HepG2 (cell line): ENCODE measurements around the gene ABCF1. TPM values are rescaled to one million over a fixed set of nuclear protein-coding genes. Genes with fewer than 3 reads are reported as not detected.

Experiments used
- BCLAF1 ChIP-seq: fragments of 450-650 bp; IDR thresholded peaks from 2 replicates; pipeline ENCODE4 v1.6.1; 2017; ENCODE audit warnings: mild to moderate bottlenecking
- FIP1L1 ChIP-seq: fragments of 200-400 bp; formaldehyde crosslinking; IDR thresholded peaks from 2 replicates; pipeline ENCODE4 v1.6.1; 2018; ENCODE audit warnings: low read depth, mild to moderate bottlenecking, low read length, moderate library complexity, borderline replicate concordance; ENCODE audit not compliant: insufficient read depth
- FOSL1 ChIP-seq: sonication (generic); formaldehyde crosslinking; IDR thresholded peaks from 2 replicates; pipeline ENCODE4 v1.9.0; 2021; ENCODE audit warnings: missing genetic modification reagents, borderline replicate concordance
- HMG20A ChIP-seq: IDR thresholded peaks from 2 replicates; pipeline ENCODE4 v1.6.1; 2016; ENCODE audit warnings: borderline replicate concordance
- HOXD1 ChIP-seq: sonication (generic); formaldehyde crosslinking; IDR thresholded peaks from 2 replicates; pipeline ENCODE4 v1.5.0; 2020; ENCODE audit warnings: missing genetic modification reagents
- KLF15 ChIP-seq: sonication (generic); formaldehyde crosslinking; IDR thresholded peaks from 2 replicates; pipeline ENCODE4 v1.8.1; 2023; ENCODE audit warnings: borderline replicate concordance, mild to moderate bottlenecking, inconsistent platforms, missing genetic modification reagents, mixed read lengths
- PAXIP1 ChIP-seq: sonication (generic); formaldehyde crosslinking; conservative IDR thresholded peaks from 2 replicates; pipeline ENCODE4 v1.4.0; 2020; ENCODE audit warnings: mild to moderate bottlenecking, missing genetic modification reagents, moderate library complexity
- SIN3A ChIP-seq: IDR thresholded peaks from 2 replicates; pipeline ENCODE4 v1.6.1; 2011; ENCODE audit warnings: low read depth, mild to moderate bottlenecking, control low read depth, low read length, borderline replicate concordance
- SRF ChIP-seq: IDR thresholded peaks from 2 replicates; pipeline ENCODE4 v1.6.1; 2011; ENCODE audit warnings: mild to moderate bottlenecking, low read depth, low read length, moderate library complexity
- TMF1 ChIP-seq: sonication (generic); formaldehyde crosslinking; IDR thresholded peaks from 2 replicates; pipeline ENCODE4 v1.8.1; 2022; ENCODE audit warnings: low read depth, missing genetic modification reagents
- ZBTB44 ChIP-seq: sonication (generic); formaldehyde crosslinking; IDR thresholded peaks from 2 replicates; pipeline ENCODE4 v1.4.0; 2020; ENCODE audit warnings: missing genetic modification reagents
- ZFP91 ChIP-seq: sonication (generic); formaldehyde crosslinking; IDR thresholded peaks from 2 replicates; pipeline ENCODE4 v1.9.0; 2022; ENCODE audit warnings: missing genetic modification reagents, mild to moderate bottlenecking, borderline replicate concordance
- ZNF138 ChIP-seq: sonication (generic); formaldehyde crosslinking; IDR thresholded peaks from 2 replicates; pipeline ENCODE4 v1.5.0; 2020; ENCODE audit warnings: mild to moderate bottlenecking, low read depth, missing genetic modification reagents
- ZNF557 ChIP-seq: sonication (generic); formaldehyde crosslinking; IDR thresholded peaks from 2 replicates; pipeline ENCODE4 v1.4.0; 2020; ENCODE audit warnings: missing genetic modification reagents
- ZNF879 ChIP-seq: sonication (generic); formaldehyde crosslinking; IDR thresholded peaks from 2 replicates; pipeline ENCODE4 v1.8.1; 2023; ENCODE audit warnings: missing genetic modification reagents
- ZSCAN21 ChIP-seq: sonication (generic); formaldehyde crosslinking; IDR thresholded peaks from 2 replicates; pipeline ENCODE4 v1.8.0; 2022; ENCODE audit warnings: mild to moderate bottlenecking, missing genetic modification reagents, moderate library complexity, borderline replicate concordance
- polyA plus RNA-seq, 8 experiments: library from polyadenylated mRNA; depleted of rRNA in 3 of 8; stranded (reverse) in 7 of 8; unstranded in 1 of 8; fragments of >200 nt; fragmentation: Illumina TruSeq in 4 of 8; extraction: Trizol in 4 of 8; gene quantifications; 2 replicates each; pipeline versions ENCODE4 v1.2.1 to v1.2.3, GENCODE V29; 2011 to 2016; ENCODE audit warnings: low read depth in 4 of 8, missing spikeins in 1 of 8, mixed read lengths in 1 of 8; ENCODE audit not compliant: insufficient read depth in 1 of 8
- total RNA-seq, 5 experiments: library from RNA; depleted of rRNA; stranded (reverse); fragments of >200 nt; fragmentation: Illumina TruSeq; extraction: Trizol; gene quantifications; 2 replicates each; pipeline ENCODE4 v1.2.3, GENCODE V29; 2016; ENCODE audit warnings: low read depth in 1 of 5

The ABCF1 gene
- total and polyA plus RNA-seq, 2 of the 13 experiments (the other 11 are each of a cell fraction or from before 2014, with no cell fraction given): 25.4 to 98.9 TPM

GRCh38 chr6:30556066-30556905, 15.0 kb upstream of the ABCF1 start, which contains the start of gene GNL1 (continued):
- TF ChIP-seq BCLAF1 (no peak), PAXIP1 (CRISPR knock-in tag) (peak; percentile 32), ZNF557 (CRISPR knock-in tag) (0 out of 2 replicates have a peak, but pooled peaks have one; percentile 51), HOXD1 (CRISPR knock-in tag) (peak; percentile 75), ZNF879 (CRISPR knock-in tag) (peak; percentile 12; the same call in 1 of the 2 replicates), SRF (0 out of 2 replicates have a peak, but pooled peaks have one; percentile 21), TMF1 (peak; percentile 66; the same call in 1 of the 2 replicates), ZNF138 (CRISPR knock-in tag) (peak; percentile 75; the same call in 1 of the 2 replicates), FIP1L1 (no peak), KLF15 (CRISPR knock-in tag) (0 out of 2 replicates have a peak, but pooled peaks have one; percentile 79), HMG20A (CRISPR knock-in tag) (no peak), ZFP91 (CRISPR knock-in tag) (peak; percentile 74), ZSCAN21 (CRISPR knock-in tag) (peak; percentile 90), SIN3A (peak; percentile 88; the same call in 1 of the 2 replicates), ZBTB44 (no peak), FOSL1 (CRISPR knock-in tag) (no peak)
